Measurements from ENCODE around the gene SRRM3.
"Not testable (repeated sequence)": the region's sequence is repeated elsewhere in the genome, so short reads cannot be mapped to it uniquely, and the experiment has no call there.

SRRM3 gene

GRCh38 chr7:76267107-76267893 lies 65.6 kb downstream of the SRRM3 start:
- DNase-seq, result no peak

GRCh38 chr7:76267894-76268183 lies 66.1 kb downstream of the SRRM3 start:
- DNase-seq, result no peak

- no peak for DNase-seq
Measured at GRCh38 chr7:76268376-76268775, 66.7 kb downstream of the SRRM3 start.

- no peak for DNase-seq
Measured at GRCh38 chr7:76269895-76270294, 68.2 kb downstream of the SRRM3 start.

- not testable (repeated sequence) for DNase-seq
Measured at GRCh38 chr7:76271384-76271783, 69.7 kb downstream of the SRRM3 start.

GRCh38 chr7:76272142-76272541 lies 70.4 kb downstream of the SRRM3 start:
- no peak for DNase-seq

GRCh38 chr7:76272851-76273497 lies 71.3 kb downstream of the SRRM3 start:
- DNase-seq, result no peak

GRCh38 chr7:76273503-76273902 lies 71.8 kb downstream of the SRRM3 start:
- no peak for DNase-seq

- DNase-seq, result no peak
Measured at GRCh38 chr7:76278540-76278939, 76.8 kb downstream of the SRRM3 start.

GRCh38 chr7:76280408-76280807 lies 78.7 kb downstream of the SRRM3 start:
- DNase-seq, result no peak

GRCh38 chr7:76281006-76281705 lies 79.5 kb downstream of the SRRM3 start:
- no peak for DNase-seq

- no peak for DNase-seq
Measured at GRCh38 chr7:76281706-76282343, 80.1 kb downstream of the SRRM3 start.

GRCh38 chr7:76282344-76283253 lies 80.9 kb downstream of the SRRM3 start:
- DNase-seq, result peak in 1 of 5 experiments; percentile 10

- no peak for DNase-seq
Measured at GRCh38 chr7:76283254-76284159, 81.8 kb downstream of the SRRM3 start.

GRCh38 chr7:76285604-76286374 lies 84.1 kb downstream of the SRRM3 start:
- no peak for DNase-seq

- DNase-seq, result no peak
Measured at GRCh38 chr7:76286842-76287403, 85.2 kb downstream of the SRRM3 start.

GRCh38 chr7:76290847-76291350 lies 89.2 kb downstream of the SRRM3 start:
- DNase-seq, result not testable (repeated sequence)

- DNase-seq, result peak; percentile 59 to 92 (median 69)
Measured at GRCh38 chr7:76291351-76292212, 89.9 kb downstream of the SRRM3 start.

GRCh38 chr7:76292213-76292573 lies 90.5 kb downstream of the SRRM3 start:
- DNase-seq, result no peak

Data from T-helper 2 cell (primary cell).